HG03520 (cell line): Measurements from ENCODE around the gene CABLES1.

Experiments used
- ATAC-seq: cut with Tn5 transposase; IDR thresholded peaks from one replicate; pipeline ENCODE4 v1.9.1; 2021; ENCODE audit warnings: mild to moderate bottlenecking, moderate library complexity; ENCODE audit not compliant: unreplicated experiment

CABLES1 gene

DNA sequence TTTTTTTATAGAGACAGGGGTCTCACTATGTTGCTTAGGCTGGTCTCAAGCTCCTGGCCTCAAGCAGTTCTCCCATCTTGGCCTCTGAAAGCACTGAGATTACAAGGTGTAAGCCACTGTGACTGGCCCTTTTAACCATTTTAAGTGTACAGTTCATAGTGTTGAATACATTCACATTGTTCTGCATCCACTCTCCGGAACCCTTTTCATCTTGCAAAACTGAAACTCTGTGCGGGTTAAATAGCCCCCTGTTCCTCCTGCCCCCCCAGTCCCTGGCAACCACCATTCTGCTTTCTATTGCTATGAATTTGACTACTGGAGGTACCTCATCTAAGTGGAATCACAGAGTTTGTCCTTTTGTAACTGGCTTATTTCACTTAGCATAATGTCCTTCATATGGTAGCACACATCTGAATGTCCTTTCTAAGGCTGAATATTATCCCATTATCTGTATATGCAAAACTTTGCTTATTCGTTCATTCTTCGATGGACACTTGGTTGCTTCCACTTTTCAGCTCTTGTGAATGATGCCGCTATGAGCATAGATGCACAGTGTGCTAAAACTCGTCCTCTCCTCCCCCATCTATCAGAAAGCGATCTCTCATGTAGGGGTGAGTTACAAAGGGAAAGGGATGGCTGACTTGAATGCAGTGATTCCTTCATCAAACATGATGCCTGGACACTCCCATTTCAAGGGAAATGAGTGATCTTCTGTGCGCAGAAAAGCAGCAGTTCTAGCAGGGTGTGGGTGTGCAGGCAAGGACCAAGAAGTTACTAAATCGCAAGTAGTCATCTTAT, 30.2 kb downstream of the CABLES1 start:
- ATAC-seq: no peak

DNA sequence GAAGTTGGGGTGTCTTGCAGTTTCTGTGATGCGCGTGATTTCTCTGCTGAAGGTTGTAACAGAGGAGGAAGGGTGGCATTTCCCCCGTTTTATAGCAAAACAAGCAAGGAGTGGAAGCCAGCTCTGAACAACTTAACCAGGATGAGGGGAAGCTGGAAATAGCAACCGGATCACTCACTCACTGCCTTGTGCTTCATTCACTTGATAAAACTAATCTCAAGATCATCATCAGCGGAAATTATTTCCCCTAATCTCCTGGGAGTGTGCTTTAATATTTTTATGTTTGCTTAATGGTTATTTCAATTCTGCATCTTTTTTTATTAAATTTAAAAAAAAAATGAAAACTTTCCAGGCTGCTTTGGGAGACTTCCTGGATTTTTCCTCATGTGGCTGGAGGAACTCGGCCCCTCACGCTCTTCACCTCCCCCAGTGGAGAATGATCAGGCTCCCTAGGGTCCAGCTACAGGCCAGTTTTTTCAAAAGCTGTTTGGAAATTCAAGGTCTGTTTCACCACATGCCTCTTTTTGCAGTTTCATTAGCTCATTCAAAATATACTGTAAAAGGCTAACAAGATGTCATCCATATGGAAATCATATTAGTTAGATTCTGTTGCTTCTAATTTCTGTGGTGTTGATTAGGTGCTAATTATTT, 31.7 kb downstream of the CABLES1 start:
- ATAC-seq: no peak

DNA sequence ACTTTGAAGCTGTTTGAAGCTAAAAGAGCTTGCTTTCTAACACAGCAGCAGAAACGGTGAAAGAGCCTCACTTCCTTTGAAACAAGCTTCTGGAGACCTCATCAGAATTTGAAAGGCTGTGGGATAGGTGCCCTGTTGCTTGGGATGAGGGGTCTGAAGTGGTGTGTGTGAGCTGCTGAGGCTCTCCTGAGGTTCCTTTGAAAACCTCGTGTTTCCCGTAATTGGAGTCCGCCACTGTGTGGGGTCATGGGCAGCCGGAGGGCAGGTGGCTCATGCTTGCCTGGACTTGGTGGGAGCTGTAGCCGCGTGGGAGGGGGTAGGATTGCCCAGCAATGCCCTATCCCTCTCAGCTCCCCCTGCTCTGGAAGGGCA, 34.4 kb downstream of the CABLES1 start:
- ATAC-seq: no peak

DNA sequence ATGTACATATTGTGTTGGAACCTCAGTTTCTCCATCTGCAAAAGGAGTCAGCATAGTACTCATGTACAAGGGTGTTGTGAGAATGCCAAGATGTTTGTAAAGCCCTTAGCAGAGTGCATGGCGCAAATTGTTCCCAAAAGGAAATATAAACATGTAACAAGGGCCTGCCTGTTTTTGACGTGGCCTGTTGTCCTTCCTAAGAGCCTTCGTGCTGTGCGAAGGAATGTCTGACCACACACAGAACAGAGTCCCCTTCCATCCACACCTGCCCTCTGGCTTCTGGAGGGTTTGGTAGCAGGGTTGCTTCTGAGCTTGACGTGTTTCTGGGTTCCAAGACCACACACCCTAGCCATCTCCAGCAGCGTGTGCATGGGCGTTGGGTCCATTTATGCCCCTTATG, 34.9 kb downstream of the CABLES1 start:
- no peak for ATAC-seq

DNA sequence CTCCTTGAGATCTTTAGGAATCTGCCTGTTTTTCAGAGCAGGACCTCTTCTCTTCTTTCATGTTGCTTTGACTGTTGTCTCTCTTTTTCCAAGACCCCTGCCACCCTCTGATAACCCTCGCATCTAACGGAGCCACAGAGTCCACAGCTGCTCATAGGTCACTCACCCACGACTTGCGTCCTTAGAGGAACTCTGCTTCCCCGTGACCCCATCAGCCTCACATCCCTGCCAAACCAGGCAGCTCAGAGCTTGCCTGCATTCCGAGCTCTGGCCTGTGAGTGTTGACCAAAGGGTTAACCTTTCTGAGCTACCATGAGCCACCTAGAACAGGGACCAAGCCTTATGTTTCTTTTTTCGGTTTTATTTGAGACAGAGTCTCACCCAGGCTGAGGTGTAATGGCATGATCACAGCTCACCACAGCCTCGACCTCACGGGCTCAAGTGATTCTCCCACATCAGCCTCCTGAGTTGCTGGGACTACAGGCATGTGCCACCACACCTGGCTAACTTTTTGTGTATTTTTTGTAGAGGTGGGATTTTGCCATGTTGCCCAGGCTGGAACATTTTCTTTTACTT, 36.4 kb downstream of the CABLES1 start:
- ATAC-seq: no peak

DNA sequence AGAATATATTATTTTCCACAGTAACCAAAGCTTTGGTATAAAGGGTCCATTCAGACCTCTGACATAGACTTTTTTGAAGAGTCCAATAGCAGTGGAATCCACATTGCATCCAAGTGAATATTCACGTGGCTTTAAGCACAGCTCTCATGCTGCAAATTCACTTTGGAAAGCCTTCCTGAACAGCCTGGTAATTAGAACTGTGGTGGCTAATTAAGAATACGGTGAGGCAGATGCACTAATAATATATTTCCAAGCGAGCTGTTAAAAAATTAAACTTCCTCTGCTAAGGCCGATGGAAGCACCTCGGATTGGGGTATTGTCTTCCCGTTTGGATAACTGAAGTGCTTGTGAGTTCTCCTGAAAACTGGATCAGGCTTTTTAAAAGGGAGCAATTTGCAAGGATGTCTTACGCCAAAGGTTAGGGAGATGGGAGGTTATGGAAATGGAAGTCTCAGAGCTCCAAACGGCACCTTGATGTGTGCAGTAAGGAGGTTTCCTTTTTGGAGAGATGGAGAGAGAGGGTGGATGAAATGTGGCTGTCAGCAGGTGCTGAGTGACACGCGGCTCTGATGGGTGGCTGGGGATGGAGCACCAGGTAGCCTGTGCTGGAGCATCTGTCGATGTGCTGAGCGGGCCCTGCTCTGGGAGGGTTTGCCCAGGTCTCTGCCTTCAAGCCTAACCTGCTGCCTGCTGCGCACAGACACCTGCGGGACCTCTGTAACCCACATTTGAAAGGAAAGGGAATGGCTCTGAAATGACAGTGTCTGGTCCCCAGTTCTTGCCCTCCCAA, 37.5 kb downstream of the CABLES1 start:
- ATAC-seq: no peak

DNA sequence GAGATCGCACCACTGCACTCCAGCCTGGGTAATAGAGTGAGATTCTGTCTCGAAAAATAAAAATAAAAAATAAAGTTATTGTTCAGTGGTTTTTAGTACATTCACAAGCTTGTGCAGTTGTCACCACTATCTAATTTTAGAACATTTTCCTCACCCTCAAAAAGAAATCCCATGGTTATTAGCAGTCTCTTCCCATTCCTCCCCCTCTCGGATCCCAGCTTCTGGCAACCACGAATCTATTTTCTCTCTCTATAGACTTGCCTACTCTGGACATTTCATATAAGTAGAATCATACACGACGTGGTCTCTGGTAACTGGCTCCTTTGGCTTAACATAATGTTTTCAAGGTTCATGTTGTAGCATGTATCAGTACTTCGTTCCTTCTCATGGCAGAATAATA, 38.6 kb downstream of the CABLES1 start:
- ATAC-seq: no peak

DNA sequence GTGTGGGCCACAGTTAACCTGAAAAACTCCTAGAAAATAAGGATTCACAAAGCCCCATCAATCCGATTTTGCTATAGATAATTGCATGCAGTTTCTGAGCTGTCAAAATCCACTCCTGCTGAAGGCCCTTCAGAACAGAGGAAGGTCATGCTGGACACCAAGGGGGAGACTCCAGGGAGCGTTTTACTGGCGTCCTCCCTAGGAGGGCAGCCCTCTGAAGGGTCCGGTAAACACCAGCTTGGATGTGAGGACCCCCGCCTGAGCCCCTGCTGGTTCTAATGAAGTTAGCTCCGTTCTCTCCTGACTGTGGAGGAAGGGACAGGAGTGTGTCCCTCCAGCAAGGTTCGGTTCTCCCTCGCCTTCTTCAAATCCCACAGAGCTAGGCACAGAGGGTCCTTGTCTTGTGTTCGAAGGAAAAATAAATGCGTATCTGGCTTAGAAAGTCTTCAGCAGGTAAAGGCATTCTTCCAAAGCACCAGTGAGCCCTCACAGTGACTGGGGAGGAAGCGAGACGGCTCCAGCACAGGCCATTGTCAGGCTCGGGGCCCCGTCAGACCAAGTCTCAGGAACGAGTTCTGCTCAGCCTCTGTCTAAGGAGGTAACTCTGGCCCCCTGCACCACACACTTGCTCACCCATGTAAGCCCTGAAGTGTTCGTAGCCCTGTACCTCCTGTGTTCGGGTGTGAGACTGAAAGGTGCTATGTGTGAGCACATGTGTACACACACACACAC, 41.6 kb downstream of the CABLES1 start:
- ATAC-seq: no peak

DNA sequence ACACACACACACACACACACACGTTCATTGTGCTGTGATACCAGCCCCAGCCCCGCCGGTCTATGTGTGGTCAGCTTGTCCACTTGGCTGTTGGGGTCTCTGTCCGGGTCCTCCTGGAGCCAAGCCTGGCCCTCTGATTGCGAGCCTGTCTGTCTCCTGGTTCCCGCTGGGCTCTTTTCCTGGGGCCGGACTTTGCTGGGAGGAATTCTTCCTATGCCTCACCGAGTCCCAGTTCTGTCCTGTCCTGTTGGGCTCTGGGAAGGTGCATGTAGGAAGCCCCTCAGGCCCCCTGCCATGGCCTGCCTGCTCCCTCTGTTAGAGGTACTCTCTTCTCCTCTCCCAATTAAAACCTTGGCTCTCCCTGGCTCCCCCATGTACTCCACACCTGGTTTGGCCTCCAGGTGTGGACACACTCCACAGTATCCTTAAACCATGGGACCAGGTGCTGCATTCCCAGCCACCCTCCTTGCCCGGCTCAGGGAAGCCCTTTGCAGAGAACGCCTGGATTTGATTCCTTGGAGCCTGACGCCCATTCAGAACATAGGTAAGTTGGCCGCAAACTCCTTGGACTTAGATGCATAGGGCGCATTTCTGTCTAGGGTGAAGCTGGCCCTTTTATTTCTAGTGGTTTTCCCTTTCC, 42.3 kb downstream of the CABLES1 start:
- no peak for ATAC-seq

DNA sequence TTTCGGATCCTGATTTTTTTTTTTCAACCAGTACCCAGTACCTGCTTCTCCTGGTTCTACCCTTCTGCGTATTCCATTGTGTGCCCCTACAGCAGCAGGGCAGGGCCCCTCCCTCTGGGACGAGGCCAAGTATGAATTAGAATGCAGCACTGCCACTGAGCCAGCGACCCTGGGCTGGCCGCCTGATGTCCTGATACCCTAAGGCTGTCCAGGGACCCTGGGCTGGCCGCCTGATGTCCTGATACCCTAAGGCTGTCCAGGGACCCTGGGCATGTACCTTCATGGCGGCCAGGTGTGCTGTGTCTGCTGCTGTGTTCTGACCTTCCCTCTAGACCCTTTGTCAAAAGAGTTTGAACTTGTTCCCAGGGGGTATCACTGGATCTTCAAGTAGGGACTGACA, 42.9 kb downstream of the CABLES1 start:
- no peak for ATAC-seq

DNA sequence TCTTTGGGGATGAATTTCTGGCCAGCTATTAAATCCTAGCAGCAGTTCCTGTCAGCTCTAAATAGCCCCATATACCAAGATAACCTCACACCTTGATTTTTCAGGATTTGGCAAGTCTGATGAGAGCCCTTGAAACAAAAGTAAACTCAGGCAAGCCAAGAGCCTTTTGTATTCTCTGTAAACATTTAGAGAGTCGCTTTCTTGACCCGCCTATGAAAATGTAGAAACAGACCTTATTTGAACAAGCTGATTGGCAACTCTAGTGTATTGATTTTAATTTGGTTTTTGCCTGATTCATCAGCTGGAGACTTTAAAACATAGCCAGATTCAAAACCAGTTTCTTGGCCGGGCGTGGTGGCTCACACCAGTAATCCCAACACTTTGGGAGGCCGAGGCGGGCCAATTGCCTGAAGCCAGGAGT, 43.4 kb downstream of the CABLES1 start:
- no peak for ATAC-seq

DNA sequence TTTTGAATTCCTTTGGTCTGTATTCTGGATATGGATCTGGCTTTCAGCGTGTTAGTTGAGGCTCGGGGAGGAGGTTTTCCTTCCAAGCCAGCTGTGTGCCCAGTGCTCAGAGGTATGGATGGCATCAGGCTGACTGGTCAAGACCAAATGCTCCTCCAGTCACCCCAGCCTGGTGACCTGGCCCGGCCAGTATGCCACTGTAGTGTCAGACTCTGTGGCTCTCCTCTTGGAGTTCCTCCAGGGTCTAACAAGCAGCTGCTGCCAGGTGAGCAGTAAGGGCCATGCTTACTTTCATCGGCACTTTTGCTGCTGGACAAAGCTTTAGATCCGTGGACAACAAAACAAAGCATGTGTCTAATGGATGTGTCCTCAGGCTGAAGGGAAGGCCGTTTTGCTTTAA, 44.1 kb downstream of the CABLES1 start:
- ATAC-seq: no peak

DNA sequence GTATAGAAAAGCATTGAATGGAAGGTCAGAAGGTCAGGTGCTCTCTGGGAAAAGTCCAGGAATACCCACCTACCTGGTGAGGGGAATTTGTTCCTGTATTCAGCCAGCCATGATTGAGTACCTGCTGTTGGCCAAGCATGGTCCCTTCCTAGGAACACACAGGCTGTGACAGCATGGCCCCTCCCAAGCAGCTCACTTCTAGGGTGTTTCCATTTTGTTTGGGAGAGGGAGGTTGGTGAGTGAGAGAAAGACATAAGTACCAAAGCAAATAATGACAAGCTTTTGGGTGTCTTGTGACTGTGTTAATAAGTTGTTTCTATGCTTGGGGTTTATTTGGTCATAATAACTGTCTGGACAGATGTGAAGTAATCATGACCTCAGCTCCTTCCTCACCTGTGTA, 46.3 kb downstream of the CABLES1 start:
- ATAC-seq: no peak

DNA sequence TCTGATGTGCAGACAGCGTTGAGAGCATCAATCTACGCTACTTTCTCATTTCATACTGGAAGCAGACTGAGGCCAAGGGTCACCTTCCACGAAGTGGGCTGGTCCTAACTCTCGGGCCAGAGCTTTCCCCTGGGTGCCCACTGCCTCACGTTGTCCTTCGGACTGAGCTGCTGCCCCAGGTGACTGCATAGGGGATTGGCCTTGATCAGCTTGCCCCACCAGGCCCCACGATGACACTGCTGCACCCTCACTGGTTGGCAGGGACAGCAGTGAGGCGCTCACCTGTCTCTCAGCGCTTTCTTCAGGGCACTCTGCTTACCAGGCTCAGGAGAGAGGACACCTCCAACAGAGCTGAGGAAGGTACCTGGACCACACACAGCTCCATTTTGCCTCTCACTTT, 47.3 kb downstream of the CABLES1 start:
- no peak for ATAC-seq

DNA sequence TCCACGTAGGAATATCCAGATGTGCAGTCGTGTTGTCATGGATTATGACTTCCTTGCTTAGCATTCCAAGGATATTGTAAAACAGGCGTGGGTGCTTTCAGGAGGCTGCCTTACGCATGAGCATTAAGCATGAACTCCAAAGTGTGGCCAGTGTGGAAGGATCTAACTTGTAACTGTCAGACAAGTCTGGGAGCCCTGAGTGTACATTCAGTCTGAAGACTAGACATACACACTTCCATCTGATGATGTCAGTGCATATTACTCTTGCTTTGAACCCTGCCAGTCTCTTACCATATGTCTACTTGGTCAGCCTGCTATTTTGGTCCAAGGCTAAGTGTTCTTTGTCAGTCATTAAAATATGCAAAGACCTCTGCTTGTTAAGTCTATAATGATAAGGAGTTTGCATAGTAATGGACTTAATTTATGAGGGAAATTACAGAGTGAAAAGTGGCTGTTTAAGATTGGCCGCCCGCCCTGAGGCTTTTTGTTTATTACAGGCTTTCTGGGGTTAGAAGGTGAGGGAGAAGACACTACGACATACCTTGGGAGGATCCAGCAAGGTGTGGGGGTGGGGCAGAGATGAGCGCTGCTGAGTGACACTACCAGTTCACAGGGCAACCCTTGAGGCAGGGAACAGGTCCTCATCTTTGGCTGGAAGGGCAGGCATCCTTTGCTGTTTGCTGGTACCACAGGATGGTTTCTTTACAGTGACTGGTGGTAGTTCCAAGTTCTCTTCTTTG, 48.3 kb downstream of the CABLES1 start:
- no peak for ATAC-seq

DNA sequence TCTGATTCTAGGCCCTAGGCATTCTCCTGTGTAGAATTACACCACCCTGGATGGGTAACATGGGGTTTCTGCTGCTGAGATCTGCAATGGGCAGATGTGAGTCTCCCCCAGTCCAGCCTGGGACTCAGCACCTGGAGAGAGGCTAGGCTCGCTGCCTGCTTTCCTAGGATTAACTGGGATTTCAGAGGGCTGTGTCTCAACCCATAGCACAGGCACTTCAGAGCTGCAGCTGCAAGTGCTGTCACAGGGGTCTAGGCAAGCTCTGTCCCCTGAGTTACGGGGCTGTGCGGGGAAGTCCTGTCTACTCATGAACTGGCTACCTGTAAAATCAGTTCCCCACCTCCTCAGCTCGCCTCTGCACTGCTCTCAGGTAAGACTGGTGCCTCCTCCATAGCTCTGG, 51.5 kb downstream of the CABLES1 start:
- ATAC-seq: no peak

DNA sequence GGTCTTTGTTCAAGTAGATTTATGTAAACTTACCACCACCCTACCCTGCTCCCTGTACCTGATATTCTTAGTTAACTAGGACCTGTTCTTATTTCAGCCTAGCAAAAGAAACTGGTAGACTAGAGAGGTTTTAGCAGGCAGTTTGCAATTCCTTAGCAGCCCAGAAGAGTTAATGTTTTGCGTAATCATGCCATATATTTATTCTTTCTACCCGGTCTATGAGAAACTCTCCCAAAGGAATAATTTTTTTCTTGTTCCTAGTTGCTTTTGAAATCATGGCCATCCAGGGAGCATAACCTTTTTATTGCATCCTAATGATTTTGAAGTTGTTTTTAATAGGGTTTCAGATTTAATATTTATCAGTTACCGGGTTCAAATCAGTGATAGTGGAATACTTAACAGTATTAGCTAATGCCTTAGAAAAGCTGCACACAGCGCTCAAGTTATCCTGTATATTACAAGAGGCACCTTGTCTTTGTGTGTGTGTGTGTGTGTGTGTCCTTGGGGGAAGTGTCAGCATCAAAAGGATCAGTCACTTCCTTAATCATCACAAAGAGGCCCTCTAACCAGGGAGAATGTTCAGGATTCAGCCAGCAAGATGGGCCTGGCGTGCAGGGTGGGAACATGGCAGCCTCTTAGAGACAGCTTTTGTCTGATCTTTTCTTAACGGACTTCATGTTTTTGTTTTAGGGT, 52.9 kb downstream of the CABLES1 start:
- ATAC-seq: no peak

DNA sequence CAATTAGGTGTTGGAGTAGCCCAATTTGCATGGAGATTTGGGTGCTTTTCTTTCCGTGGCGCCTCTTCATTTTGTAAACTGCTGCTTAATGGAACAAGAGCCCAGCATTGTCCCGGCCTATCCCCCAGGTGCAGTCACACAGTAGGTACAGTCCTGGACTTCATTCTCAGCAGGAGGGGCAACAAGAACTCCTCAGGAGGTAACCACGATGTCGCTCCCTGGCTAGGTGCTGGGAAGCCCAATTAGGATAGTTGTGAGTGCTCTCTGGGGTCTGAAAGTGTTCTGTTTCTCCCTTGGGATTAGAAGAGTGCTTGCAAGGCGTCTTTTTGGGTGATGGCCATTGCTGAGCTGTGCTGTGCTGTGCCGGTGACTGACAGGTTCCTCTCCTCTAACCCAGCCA, 53.8 kb downstream of the CABLES1 start:
- ATAC-seq: no peak
